Thoracic aorta (tissue), 2 donors: ENCODE results near the gene OTOR. TPM values are rescaled to one million over a fixed set of nuclear protein-coding genes. Genes with fewer than 3 reads are reported as not detected.

ENCODE experiments used
- ATAC-seq: fragments of 150-250 bp; one replicate; pipeline ENCODE4 v1.8.0; 2017; ENCODE audit warnings: low read depth; ENCODE audit not compliant: insufficient number of reproducible peaks, low FRiP score
- DNase-seq: peaks from one replicate; pipeline ENCODE4 v3.0.0-alpha.2; 2020; ENCODE audit warnings: low spot score
- H3K27ac ChIP-seq, 2 donors: fragments of 200-600 bp; sonication (generic); 1 replicate in 1 of 2; 2 replicates in 1 of 2; pipeline ENCODE4 v1.5.1; 2016; ENCODE audit warnings: mild to moderate bottlenecking in 2 of 2, moderate library complexity in 2 of 2
- H3K27me3 ChIP-seq: fragments of 200-600 bp; sonication (generic); replicated peaks from 2 replicates; pipeline ENCODE4 v1.6.0; 2016; ENCODE audit warnings: mild to moderate bottlenecking; ENCODE audit not compliant: insufficient read depth
- H3K36me3 ChIP-seq: fragments of 200-600 bp; sonication (generic); one replicate; pipeline ENCODE4 v1.5.1; 2016
- H3K4me1 ChIP-seq, 2 donors: fragments of 200-600 bp; sonication (generic); 1 replicate in 1 of 2; 2 replicates in 1 of 2; pipeline versions ENCODE4 v1.5.1 to v1.6.0; 2016; ENCODE audit warnings: low read depth in 2 of 2, mild to moderate bottlenecking in 1 of 2; ENCODE audit not compliant: control insufficient read depth in 1 of 2
- H3K4me3 ChIP-seq: fragments of 200-600 bp; sonication (generic); 2 replicates; pipeline ENCODE4 v1.5.1; 2016; ENCODE audit warnings: mild to moderate bottlenecking
- H3K9me3 ChIP-seq: fragments of 200-600 bp; sonication (generic); 2 replicates; pipeline ENCODE4 v1.5.1; 2016
- total RNA-seq, 2 donors: library from RNA; depleted of rRNA; stranded (reverse); fragments of >200 nt; gene quantifications; one replicate each; pipeline versions ENCODE4 v1.1.0 to v1.2.3, GENCODE V29; 2016
- TF ChIP-seq, protein P1 (sequence below): fragments of 200-600 bp; sonication (generic); IDR thresholded peaks from one replicate; pipeline ENCODE4 v1.5.1; 2019; ENCODE audit warnings: antibody characterized with exemption

The OTOR gene
- total RNA-seq, 2 donors from 2014 or later, result not detected

DNA sequence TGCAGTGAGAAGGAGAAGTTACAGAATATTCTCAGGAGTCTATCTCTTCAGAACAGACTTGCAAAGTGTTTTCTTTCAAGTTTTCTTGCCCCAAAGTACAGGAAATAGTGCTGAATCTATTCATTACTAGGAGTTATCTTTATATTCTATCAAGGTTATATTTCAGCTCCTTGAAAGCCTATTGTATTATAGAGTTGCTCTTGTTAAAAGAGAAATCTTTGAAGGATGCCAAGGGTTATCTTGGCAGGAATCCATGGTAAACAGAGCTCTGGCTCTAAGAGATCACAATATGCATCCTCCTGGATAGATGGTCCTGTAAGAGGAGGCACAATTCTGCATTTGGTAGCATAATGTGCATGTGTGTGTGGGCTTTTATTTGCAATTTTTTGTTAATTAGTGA lies 39.6 kb upstream of the OTOR start:
- no peak overlapping the region for H3K4me3 ChIP-seq
- H3K9me3 ChIP-seq, result no peaks in the 10 kb centered on the region
- no peaks in the 10 kb centered on the region for H3K27me3 ChIP-seq
- DNase-seq, result no peak
- no peaks in the 10 kb centered on the region for H3K36me3 ChIP-seq
- no peak for ATAC-seq
- TF ChIP-seq, protein P1, sequence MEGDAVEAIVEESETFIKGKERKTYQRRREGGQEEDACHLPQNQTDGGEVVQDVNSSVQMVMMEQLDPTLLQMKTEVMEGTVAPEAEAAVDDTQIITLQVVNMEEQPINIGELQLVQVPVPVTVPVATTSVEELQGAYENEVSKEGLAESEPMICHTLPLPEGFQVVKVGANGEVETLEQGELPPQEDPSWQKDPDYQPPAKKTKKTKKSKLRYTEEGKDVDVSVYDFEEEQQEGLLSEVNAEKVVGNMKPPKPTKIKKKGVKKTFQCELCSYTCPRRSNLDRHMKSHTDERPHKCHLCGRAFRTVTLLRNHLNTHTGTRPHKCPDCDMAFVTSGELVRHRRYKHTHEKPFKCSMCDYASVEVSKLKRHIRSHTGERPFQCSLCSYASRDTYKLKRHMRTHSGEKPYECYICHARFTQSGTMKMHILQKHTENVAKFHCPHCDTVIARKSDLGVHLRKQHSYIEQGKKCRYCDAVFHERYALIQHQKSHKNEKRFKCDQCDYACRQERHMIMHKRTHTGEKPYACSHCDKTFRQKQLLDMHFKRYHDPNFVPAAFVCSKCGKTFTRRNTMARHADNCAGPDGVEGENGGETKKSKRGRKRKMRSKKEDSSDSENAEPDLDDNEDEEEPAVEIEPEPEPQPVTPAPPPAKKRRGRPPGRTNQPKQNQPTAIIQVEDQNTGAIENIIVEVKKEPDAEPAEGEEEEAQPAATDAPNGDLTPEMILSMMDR, result no peak
- no peak overlapping the region for H3K27ac ChIP-seq
- H3K4me1 ChIP-seq, result no peaks in the 10 kb centered on the region

DNA sequence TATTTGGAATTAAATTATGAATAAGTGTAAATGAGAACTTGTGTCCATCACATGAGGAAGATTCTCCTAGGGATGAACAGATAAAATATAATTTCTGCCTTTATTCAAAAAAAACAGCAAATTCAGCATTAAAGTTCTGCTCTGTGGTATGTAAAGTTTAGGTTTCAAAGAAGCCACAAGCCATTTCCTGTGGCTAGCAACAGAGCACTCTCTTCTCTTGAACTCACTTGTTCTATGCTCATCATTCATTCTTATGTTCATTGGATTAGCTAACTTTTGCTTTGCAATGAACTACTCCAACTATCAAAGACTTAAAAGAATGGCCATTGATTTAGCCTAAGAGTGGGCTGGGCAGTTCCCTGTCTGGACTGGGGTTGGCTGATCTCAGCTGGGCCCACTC lies 39.1 kb upstream of the OTOR start:
- H3K36me3 ChIP-seq, result no peaks in the 10 kb centered on the region
- H3K27ac ChIP-seq, result no peak overlapping the region
- TF ChIP-seq, protein P1, result no peak
- ATAC-seq (no peak), DNase-seq (no peak)
- H3K4me1 ChIP-seq, result no peaks in the 10 kb centered on the region
- H3K27me3 ChIP-seq, result no peaks in the 10 kb centered on the region
- no peak overlapping the region for H3K4me3 ChIP-seq
- H3K9me3 ChIP-seq, result no peaks in the 10 kb centered on the region

DNA sequence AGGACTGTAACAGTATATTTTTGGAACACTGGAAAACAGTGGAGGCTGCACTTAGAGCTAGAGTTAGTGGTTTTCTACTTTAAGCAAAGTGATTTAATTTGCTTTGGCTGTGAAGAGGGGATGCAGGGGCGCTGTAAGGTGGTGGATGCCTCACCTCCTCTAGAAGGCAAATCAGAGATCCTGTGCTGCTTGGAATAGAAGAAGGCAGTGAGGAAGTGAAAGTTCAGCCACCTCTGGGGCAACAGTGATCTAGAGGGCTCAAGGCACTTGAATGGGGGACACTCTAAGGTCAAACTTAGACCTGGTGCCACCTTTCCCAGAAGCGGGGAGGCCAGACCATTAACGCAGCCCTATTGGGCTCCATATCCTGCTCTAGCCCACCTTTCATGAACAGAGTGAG lies 37.4 kb upstream of the OTOR start:
- Histone ChIP-seq H3K36me3 (no peaks in the 10 kb centered on the region), H3K9me3 (no peaks in the 10 kb centered on the region), H3K27ac (no peak overlapping the region), H3K4me3 (no peak overlapping the region), H3K4me1 (no peaks in the 10 kb centered on the region), H3K27me3 (no peaks in the 10 kb centered on the region)
- DNase-seq (no peak), ATAC-seq (no peak)
- TF ChIP-seq, protein P1, result no peak

DNA sequence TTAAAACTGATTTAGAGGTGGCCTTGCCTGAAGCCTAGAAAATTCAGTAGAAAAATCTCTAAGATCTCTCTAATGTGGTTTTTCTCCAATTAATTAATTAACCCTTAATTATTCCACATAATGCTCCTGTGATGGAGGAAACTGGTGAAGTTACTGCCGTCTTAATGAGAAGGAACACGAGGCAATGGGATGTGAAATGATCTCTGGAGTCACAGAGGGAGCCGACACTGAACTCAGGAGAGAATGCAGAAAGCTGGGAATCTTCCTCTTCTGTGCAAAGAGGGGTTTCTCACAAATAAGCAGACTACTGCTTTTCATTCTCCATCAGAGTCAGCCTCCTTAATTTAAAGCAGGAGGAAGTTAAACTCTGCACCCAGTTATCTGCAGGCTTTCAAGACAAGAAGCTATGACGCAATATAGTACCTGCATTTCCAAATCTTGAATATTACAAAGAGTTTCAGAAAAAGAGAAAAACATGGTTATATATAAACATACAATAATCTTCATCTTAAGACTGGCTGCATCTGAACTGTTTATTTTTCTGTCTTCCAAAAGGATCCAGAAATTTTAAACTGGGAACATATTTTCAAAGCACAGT lies 36.4 kb upstream of the OTOR start:
- no peaks in the 10 kb centered on the region for H3K4me1 ChIP-seq
- TF ChIP-seq, protein P1, result no peak
- no peaks in the 10 kb centered on the region for H3K36me3 ChIP-seq
- no peaks in the 10 kb centered on the region for H3K27me3 ChIP-seq
- H3K4me3 ChIP-seq, result no peak overlapping the region
- no peak for DNase-seq
- H3K27ac ChIP-seq, result no peak overlapping the region
- no peak for ATAC-seq
- H3K9me3 ChIP-seq, result no peaks in the 10 kb centered on the region

DNA sequence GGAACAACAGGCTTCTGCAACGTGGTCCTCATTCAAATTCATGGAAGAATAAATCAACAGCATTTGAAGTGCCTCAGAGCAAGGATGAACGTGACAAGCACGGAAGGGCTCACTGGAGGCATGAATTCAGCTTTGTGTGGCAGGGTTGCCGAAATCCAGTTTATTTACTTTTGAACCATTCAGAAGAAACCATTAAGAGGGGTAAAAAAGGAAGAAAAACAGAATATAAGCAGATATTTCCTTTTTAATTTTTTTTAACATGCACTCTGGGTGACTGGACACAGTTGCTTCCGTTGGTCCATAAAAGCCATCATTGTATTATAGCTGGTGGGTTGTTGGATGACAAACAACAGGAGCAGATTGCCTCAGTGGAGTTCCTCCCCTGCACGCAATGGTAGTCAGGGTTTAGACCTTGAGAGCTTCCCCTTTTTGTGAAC lies 35.6 kb upstream of the OTOR start:
- H3K4me1 ChIP-seq, result no peaks in the 10 kb centered on the region
- H3K9me3 ChIP-seq, result no peaks in the 10 kb centered on the region
- no peaks in the 10 kb centered on the region for H3K36me3 ChIP-seq
- ATAC-seq (no peak), DNase-seq (no peak)
- no peaks in the 10 kb centered on the region for H3K27me3 ChIP-seq
- TF ChIP-seq, protein P1, result no peak
- no peak overlapping the region for H3K27ac ChIP-seq
- H3K4me3 ChIP-seq, result no peak overlapping the region
